GM18951 (cell line): ENCODE results near the gene UBTD2.

Experiments used
- POLR2A ChIP-seq: IDR thresholded peaks from 4 replicates; pipeline ENCODE4 v1.6.1; 2011; ENCODE audit warnings: mild to moderate bottlenecking; ENCODE audit not compliant: insufficient read length, insufficient read depth; ENCODE audit errors: extremely low read depth
- in situ Hi-C: fragments of 300-500 bp; cut with MboI; formaldehyde crosslinking; loops from one replicate; pipeline ENCODE4 v1.12.0; 2022; ENCODE audit warnings: low sequenced_read_pairs, mixed read lengths, inconsistent platforms; ENCODE audit not compliant: unreplicated experiment

Gene UBTD2

DNA sequence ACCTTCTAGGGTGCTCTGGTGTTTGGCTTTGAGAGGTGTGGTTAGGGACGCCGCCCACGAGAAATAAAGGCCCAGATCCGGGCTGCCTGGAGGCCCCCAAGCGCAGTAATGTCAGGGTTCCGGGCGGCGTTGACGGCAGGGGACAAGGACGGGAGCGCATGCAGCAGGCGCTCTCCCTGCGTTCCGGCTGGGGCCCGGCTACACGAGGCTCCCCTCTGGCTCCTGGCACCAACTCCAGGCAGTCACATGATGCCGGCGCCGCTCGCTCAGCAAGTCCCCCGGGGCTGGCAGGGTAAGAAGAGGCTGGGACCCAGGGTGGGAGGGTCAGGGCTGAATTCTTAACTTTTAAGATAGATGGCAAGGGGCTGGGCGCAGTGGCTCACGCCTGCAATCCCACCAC is 28.1 kb downstream of the UBTD2 start:
- in situ Hi-C loops, result no loop called here
- no peak for TF ChIP-seq POLR2A

- TF ChIP-seq POLR2A, result no peak
- in situ Hi-C loops, result no loop called here
Observed at GRCh38 chr5:172252501-172252900, 31.1 kb downstream of the UBTD2 start.

DNA sequence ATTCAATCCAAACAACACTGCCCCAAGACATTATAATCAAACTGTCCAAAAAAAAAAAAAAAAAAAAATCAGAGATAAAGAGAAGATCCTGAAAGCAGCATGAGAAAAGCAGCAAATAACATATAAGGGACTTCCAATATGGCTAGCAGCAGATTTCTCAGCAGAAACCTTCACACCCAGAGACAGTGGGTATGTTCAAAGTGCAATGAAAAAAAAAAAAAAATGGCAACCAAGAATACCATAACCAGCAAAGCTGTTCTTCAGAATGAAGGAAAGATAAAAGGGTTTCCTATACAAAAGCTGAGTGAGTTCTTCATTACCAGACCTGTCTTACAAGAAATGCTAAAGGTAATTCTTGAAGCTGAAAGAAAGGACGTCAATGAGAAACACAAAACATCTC is 32.1 kb downstream of the UBTD2 start:
- no peak for TF ChIP-seq POLR2A
- in situ Hi-C loops, result no loop called here

GRCh38 chr5:172248637-172249036 is 34.9 kb downstream of the UBTD2 start:
- TF ChIP-seq POLR2A, result no peak
- in situ Hi-C loops, result no loop called here

GRCh38 chr5:172245703-172246125 is 37.9 kb downstream of the UBTD2 start:
- in situ Hi-C loops, result no loop called here

DNA sequence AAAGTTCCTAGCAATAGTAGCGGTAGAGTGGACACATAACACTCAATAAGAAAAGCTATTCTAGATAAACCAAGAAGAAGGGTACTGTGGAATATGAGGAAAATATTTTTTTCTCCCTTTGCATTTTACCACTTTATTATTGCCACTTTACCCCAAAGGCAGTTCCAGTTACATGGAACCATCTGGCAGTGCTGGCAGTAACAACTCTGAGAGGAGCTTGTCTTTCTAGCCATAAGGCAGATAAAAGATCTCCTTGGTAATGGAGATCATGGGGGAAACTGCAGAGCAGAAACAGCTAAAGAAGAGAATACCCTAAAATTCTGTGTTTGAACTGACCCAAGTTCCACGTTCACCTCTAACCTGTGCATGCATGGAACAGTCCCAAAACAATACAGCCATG is 38.5 kb downstream of the UBTD2 start:
- in situ Hi-C loops, result no loop called here
- no peak for TF ChIP-seq POLR2A

More at GRCh38 chr5:172245703-172246125, 37.9 kb downstream of the UBTD2 start:
- no peak for TF ChIP-seq POLR2A

DNA sequence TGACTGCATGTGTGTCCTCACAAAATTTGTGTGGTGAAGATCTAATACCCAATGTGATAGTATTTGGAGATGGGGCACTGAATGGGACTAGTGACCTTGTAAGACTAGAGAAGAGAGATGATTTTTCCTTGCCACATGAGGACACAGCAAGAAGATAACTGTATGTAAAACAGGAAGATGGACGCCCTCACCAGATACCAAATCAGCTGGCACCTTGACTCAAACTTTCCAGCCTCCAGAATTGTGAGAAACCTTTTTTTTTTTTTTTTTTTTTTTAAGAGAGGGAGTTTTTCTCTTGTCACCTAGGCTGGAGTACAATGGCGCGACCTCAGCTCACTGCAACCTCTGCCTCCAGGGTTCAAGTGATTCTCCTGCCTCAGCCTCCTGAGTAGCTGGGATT is 40.3 kb downstream of the UBTD2 start:
- TF ChIP-seq POLR2A, result no peak
- in situ Hi-C loops, result no loop called here

- in situ Hi-C loops, result no loop called here
- no peak for TF ChIP-seq POLR2A
Observed at GRCh38 chr5:172238334-172238733, 45.2 kb downstream of the UBTD2 start.

GRCh38 chr5:172235827-172236736 is 47.5 kb downstream of the UBTD2 start:
- no peak for TF ChIP-seq POLR2A
- in situ Hi-C loops, result no loop called here

DNA sequence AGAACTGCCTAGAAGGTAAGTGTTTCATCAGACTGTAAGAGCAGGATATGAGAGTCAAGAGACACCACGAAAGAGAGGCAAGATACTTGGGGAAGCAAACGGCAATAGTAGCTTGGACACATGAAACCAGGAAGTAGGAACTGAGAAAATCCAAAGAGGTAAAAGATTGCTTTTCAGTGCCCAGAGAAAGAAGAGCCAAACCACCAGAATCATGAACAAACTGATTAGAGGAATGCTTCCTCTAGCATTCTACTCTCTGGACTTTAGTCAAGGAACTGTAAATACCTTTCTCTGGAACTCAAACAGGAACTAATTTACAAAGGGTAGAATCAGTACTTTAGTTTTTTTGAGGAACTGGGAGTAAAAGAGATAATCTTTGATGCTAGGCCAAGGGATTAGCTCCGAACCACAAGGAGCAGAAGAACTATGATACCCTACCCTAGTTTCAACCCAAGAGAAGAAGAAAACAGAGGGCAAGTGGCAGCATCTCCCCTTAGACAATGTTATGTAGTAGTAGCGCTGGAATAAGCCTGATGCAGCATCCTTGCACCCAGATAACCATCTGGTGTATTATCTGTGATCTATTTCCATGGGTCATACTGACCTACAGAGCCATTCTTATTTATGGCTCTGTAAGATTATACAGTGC is 48.3 kb downstream of the UBTD2 start:
- no peak for TF ChIP-seq POLR2A
- in situ Hi-C loops, result no loop called here

DNA sequence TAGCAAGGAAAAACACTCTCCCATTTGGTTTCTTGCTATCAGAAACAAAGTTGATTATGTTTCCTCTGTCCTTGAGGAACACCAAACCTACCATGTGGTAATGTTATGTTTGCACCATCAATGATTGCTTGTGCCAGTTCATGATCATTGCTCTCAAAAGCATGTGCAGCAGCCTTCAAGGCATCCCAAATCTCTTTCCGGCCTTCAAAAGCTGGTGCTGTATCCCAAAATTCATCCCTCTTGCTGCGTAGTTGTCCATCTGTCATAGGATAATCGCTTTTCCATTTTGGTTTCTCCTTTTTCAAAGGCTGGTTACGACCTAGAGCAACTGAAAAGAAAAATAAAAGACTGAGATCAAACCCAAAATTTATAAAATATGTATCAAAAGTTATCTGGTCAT is 49.5 kb downstream of the UBTD2 start:
- no peak for TF ChIP-seq POLR2A
- in situ Hi-C loops, result no loop called here

DNA sequence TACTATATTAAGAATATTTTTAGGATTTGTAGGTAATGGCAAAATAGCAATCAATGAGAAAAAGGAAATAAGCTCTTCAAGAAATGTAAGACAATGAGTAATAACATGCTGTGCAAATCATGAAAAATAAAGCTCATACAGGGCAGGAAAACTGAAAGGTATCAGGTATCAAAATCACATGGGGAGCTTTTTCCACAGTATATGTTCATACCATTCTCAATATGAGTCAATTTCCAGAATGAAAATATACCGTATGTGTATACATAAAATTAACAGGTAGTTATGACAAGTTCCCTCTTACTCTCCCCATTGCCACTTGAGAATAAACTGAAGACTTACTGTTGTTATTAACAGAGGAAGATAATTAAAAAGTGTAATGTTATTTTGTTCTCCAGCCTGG is 53.7 kb downstream of the UBTD2 start:
- TF ChIP-seq POLR2A, result no peak
- in situ Hi-C loops, result no loop called here

GRCh38 chr5:172224996-172225395 is 58.6 kb downstream of the UBTD2 start:
- no peak for TF ChIP-seq POLR2A
- in situ Hi-C loops, result no loop called here
